ENCODE results near the gene CD300E. TPM values are rescaled to one million over a fixed set of nuclear protein-coding genes. Genes with fewer than 3 reads are reported as not detected.

The CD300E gene
- total and polyA plus RNA-seq, 2 donors (not counting 3 experiments of a cell fraction or from before 2014, with no cell fraction given), result not detected

DNA sequence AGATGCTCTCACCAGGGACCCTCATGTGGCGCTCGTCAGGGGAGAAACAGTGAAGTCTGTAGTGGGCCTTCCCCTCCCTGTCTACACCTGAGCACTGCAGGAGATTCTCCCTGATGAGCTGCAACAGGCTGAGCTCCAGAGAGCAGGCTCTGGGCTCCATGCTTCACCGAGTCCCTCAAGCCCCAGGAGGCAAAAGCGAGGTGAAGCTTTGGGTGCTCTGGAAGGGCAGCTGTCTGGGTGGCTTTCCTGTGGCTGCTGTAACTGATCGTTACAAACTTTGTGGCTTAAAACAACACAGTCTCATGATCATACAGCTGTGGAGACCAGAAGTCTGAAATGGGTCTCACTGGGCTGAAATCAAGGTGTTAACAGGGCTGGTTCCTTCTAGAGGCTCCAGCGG, 19.3 kb downstream of the CD300E start:
- no peaks in the 10 kb centered on the region for H4K20me1 ChIP-seq (replicated peaks; ENCODE audit: control insufficient read depth, extremely low read depth, insufficient read depth, low read length)
- POLR2A ChIA-PET, result no interaction called here
- intact Hi-C loops (cut with micrococcal nuclease), result no loop called here

More for the DNA sequence above, 19.3 kb downstream of the CD300E start:
- Histone ChIP-seq H3K9ac (replicated peaks; ENCODE audit: extremely low read depth, insufficient read depth, low read length) (no peak overlapping the region), H3K4me2 (ENCODE audit: insufficient read depth, low read length) (no peak overlapping the region), H3K4me3 (replicated peaks in 1 of 3; ENCODE audit: insufficient read depth in 1 of 3, low read depth in 1 of 3, low read length in 3 of 3) (no peak overlapping the region), H3K79me2 (ENCODE audit: control insufficient read depth, insufficient read depth, low read length) (no peaks in the 10 kb centered on the region), H3K27ac (ENCODE audit: insufficient read depth, low read depth, low read length) (no peak overlapping the region), H3K9me3 (replicated peaks; ENCODE audit: control insufficient read depth, insufficient read depth, low read length) (no peaks in the 10 kb centered on the region), H3K9me1 (replicated peaks; ENCODE audit: control insufficient read depth, extremely low read depth, insufficient read depth, low read length) (no peaks in the 10 kb centered on the region), H3K4me1 (ENCODE audit: control insufficient read depth, extremely low read depth, insufficient read depth, low read length) (no peaks in the 10 kb centered on the region), H3K36me3 (ENCODE audit: control insufficient read depth in 2 of 2, extremely low read depth in 1 of 2, insufficient read depth in 2 of 2, low read length in 2 of 2) (no peaks in the 10 kb centered on the region), H2AFZ (ENCODE audit: low read depth, low read length) (no peak overlapping the region), H3K27me3 (ENCODE audit: control insufficient read depth in 2 of 2, insufficient read depth in 2 of 2, low read length in 2 of 2) (no peaks in the 10 kb centered on the region)
- no TSS peak for BruUV-seq (replicated peaks)
- FAIRE-seq (no peak), DNase-seq (ENCODE audit: low read depth, low spot score) (no peak)
- CTCF ChIA-PET, result interaction anchor here (1.0 to 1.1 kb wide), 2 partner anchors 236 to 1174 kb away, joined by 3 read pairs; no protein-coding TSS in a partner anchor
- TF ChIP-seq FOS (IDR thresholded peaks at IDR 0.05; ENCODE audit: borderline replicate concordance, insufficient read depth, low read length) (no peak), JUN (IDR thresholded peaks at IDR 0.05; ENCODE audit: borderline replicate concordance, insufficient read depth, insufficient read length, low read depth) (no peak), GATA2 (IDR thresholded peaks at IDR 0.05; ENCODE audit: insufficient read depth, insufficient read length, low read depth, low read length) (no peak), EZH2 (IDR thresholded peaks at IDR 0.05; ENCODE audit: borderline replicate concordance, low read depth, low read length, severe bottlenecking) (no peak), POLR2A (IDR thresholded peaks at IDR 0.05; ENCODE audit: low read depth, low read length) (no peak), MYC (IDR thresholded peaks at IDR 0.05; ENCODE audit: low read depth, low read length) (no peak), POLR2AphosphoS5 (IDR thresholded peaks at IDR 0.05; ENCODE audit: insufficient read depth, low read depth, low read length) (no peak)
- TF ChIP-seq, protein P1, sequence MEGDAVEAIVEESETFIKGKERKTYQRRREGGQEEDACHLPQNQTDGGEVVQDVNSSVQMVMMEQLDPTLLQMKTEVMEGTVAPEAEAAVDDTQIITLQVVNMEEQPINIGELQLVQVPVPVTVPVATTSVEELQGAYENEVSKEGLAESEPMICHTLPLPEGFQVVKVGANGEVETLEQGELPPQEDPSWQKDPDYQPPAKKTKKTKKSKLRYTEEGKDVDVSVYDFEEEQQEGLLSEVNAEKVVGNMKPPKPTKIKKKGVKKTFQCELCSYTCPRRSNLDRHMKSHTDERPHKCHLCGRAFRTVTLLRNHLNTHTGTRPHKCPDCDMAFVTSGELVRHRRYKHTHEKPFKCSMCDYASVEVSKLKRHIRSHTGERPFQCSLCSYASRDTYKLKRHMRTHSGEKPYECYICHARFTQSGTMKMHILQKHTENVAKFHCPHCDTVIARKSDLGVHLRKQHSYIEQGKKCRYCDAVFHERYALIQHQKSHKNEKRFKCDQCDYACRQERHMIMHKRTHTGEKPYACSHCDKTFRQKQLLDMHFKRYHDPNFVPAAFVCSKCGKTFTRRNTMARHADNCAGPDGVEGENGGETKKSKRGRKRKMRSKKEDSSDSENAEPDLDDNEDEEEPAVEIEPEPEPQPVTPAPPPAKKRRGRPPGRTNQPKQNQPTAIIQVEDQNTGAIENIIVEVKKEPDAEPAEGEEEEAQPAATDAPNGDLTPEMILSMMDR (IDR thresholded peaks at IDR 0.05; ENCODE audit: extremely low read depth in 1 of 2, insufficient read depth in 1 of 2, low read depth in 1 of 2, low read length in 2 of 2), result no peak
- TF ChIP-seq, protein P2, sequence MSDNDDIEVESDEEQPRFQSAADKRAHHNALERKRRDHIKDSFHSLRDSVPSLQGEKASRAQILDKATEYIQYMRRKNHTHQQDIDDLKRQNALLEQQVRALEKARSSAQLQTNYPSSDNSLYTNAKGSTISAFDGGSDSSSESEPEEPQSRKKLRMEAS (IDR thresholded peaks at IDR 0.05; ENCODE audit: insufficient read depth, insufficient read length), result no peak
- dilution Hi-C loops (cut with MboI; ENCODE audit: extremely low pct_ligation_motif_present, low sequenced_read_pairs), result no loop called here

Data from endothelial cell of umbilical vein (primary cell).